Neural progenitor cell (in vitro differentiated cells): ENCODE results near the gene GDPD5. TPM values are rescaled to one million over a fixed set of nuclear protein-coding genes. Genes with fewer than 3 reads are reported as not detected.

Experiments
- DNase-seq: peaks from one replicate; pipeline ENCODE4 v3.0.0-alpha.2; 2016; ENCODE audit warnings: low spot score
- H2AFZ ChIP-seq: fragments of 200-600 bp; sonication (generic); replicated peaks from 2 replicates; pipeline ENCODE4 v1.6.1; 2016; ENCODE audit warnings: antibody characterized with exemption
- H3F3A ChIP-seq: fragments of 200-600 bp; sonication (generic); 2 replicates; pipeline ENCODE4 v1.6.1; 2016; ENCODE audit warnings: antibody characterized with exemption, low read depth
- H3K27ac ChIP-seq: fragments of 200-600 bp; sonication (generic); 2 replicates; pipeline ENCODE4 v1.5.1; 2016; ENCODE audit warnings: mild to moderate bottlenecking
- H3K27me3 ChIP-seq: fragments of 200-600 bp; sonication (generic); 2 replicates; pipeline ENCODE4 v1.6.1; 2016; ENCODE audit warnings: mild to moderate bottlenecking, moderate library complexity
- H3K36me3 ChIP-seq: fragments of 200-600 bp; sonication (generic); 2 replicates; pipeline ENCODE4 v1.5.1; 2016
- H3K4me1 ChIP-seq: fragments of 200-600 bp; sonication (generic); 2 replicates; pipeline ENCODE4 v1.6.1; 2016; ENCODE audit warnings: mixed run types
- H3K4me2 ChIP-seq: fragments of 200-600 bp; sonication (generic); 2 replicates; pipeline ENCODE4 v1.6.1; 2016
- H3K4me3 ChIP-seq: fragments of 200-600 bp; sonication (generic); 2 replicates; pipeline ENCODE4 v1.5.1; 2016
- H3K79me2 ChIP-seq: fragments of 200-600 bp; sonication (generic); 2 replicates; pipeline ENCODE4 v1.6.1; 2016; ENCODE audit warnings: low read depth
- H3K9ac ChIP-seq: fragments of 200-600 bp; sonication (generic); 2 replicates; pipeline ENCODE4 v1.6.1; 2016
- H3K9me3 ChIP-seq: fragments of 200-600 bp; sonication (generic); 2 replicates; pipeline ENCODE4 v1.5.1; 2016; ENCODE audit warnings: low read depth
- H4K20me1 ChIP-seq: fragments of 200-600 bp; sonication (generic); 2 replicates; pipeline ENCODE4 v1.6.1; 2016; ENCODE audit warnings: low read depth
- H3K27ac Mint-ChIP-seq: 3 replicates; pipeline ENCODE4 v1.8.0; 2021; ENCODE audit warnings: mixed read lengths
- H3K27me3 Mint-ChIP-seq: 2 replicates; pipeline ENCODE4 v1.8.0; 2022; ENCODE audit warnings: low read depth, mild to moderate bottlenecking, inconsistent platforms, moderate library complexity, mixed read lengths; ENCODE audit not compliant: insufficient read depth
- H3K36me3 Mint-ChIP-seq: 3 replicates; pipeline ENCODE4 v1.8.0; 2021; ENCODE audit warnings: mixed read lengths
- H3K4me1 Mint-ChIP-seq: 3 replicates; pipeline ENCODE4 v1.8.0; 2021; ENCODE audit warnings: mixed read lengths
- H3K4me3 Mint-ChIP-seq: 3 replicates; pipeline ENCODE4 v1.8.0; 2021; ENCODE audit warnings: mild to moderate bottlenecking, moderate library complexity, mixed read lengths
- H3K9me3 Mint-ChIP-seq: 3 replicates; pipeline ENCODE4 v1.8.0; 2020; ENCODE audit warnings: mixed read lengths
- EZH2 ChIP-seq: fragments of 200-600 bp; sonication (generic); IDR thresholded peaks from 2 replicates; pipeline ENCODE4 v1.6.1; 2017; ENCODE audit warnings: antibody characterized with exemption, mild to moderate bottlenecking, moderate library complexity
- EZH2phosphoT487 ChIP-seq: fragments of 200-600 bp; sonication (generic); IDR thresholded peaks from 2 replicates; pipeline ENCODE4 v1.6.1; 2017; ENCODE audit warnings: antibody characterized with exemption
- total RNA-seq: library from RNA; depleted of rRNA; stranded (reverse); fragments of >200 nt; gene quantifications from 2 replicates; pipeline ENCODE4 v1.2.3, GENCODE V29; 2015; ENCODE audit warnings: low replicate concordance
- TF ChIP-seq, protein P1 (sequence below): fragments of 200-600 bp; sonication (generic); IDR thresholded peaks from 2 replicates; pipeline ENCODE4 v1.5.1; 2017; ENCODE audit warnings: antibody characterized with exemption, mild to moderate bottlenecking

The GDPD5 gene
- total RNA-seq, 1 donor from 2014 or later: 11.3 TPM

DNA sequence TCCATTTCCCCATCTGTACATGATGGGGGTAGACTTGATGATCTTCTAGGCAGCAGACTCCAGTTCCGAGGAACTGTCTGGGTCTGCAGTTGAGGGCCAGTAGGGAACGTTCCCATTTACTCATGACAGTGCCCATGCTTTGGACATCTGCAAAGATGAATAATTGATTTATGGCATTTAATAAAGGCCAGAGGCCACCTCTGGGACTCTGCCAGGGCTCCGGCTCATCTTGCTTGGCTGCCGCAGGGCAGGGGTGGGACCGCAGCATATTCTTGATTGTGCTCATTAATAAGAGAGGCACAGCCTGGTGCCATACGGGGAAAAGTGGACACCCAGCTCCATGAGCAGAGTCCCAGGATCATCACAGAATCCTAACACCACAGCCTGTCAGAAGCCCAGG lies 64.6 kb downstream of the GDPD5 start:
- no peaks in the 10 kb centered on the region for H3K36me3 ChIP-seq
- Mint-ChIP-seq H3K9me3 (no peaks in the 10 kb centered on the region), H3K4me1 (peaks cover 40% of the 10 kb centered on the region), H3K36me3 (peaks cover 3% of the 10 kb centered on the region), H3K27ac (peak overlapping the region; percentile 50), H3K4me3 (no peak overlapping the region), H3K27me3 (peaks cover 9% of the 10 kb centered on the region)
- no peak overlapping the region for H3K4me2 ChIP-seq
- H4K20me1 ChIP-seq: no peaks in the 10 kb centered on the region
- H3K4me3 ChIP-seq: no peak overlapping the region
- H3K4me1 ChIP-seq: peaks cover 30% of the 10 kb centered on the region
- H3K27me3 ChIP-seq: no peaks in the 10 kb centered on the region
- no peak overlapping the region for H3K27ac ChIP-seq
- no peaks in the 10 kb centered on the region for H3K9me3 ChIP-seq
- no peaks in the 10 kb centered on the region for H3K79me2 ChIP-seq
- peaks cover 16% of the 10 kb centered on the region for H3F3A ChIP-seq
- no peak for DNase-seq
- TF ChIP-seq EZH2phosphoT487: no peak
- no peak for TF ChIP-seq EZH2
- TF ChIP-seq, protein P1, sequence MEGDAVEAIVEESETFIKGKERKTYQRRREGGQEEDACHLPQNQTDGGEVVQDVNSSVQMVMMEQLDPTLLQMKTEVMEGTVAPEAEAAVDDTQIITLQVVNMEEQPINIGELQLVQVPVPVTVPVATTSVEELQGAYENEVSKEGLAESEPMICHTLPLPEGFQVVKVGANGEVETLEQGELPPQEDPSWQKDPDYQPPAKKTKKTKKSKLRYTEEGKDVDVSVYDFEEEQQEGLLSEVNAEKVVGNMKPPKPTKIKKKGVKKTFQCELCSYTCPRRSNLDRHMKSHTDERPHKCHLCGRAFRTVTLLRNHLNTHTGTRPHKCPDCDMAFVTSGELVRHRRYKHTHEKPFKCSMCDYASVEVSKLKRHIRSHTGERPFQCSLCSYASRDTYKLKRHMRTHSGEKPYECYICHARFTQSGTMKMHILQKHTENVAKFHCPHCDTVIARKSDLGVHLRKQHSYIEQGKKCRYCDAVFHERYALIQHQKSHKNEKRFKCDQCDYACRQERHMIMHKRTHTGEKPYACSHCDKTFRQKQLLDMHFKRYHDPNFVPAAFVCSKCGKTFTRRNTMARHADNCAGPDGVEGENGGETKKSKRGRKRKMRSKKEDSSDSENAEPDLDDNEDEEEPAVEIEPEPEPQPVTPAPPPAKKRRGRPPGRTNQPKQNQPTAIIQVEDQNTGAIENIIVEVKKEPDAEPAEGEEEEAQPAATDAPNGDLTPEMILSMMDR: no peak
- no peak overlapping the region for H2AFZ ChIP-seq
- no peak overlapping the region for H3K9ac ChIP-seq

DNA sequence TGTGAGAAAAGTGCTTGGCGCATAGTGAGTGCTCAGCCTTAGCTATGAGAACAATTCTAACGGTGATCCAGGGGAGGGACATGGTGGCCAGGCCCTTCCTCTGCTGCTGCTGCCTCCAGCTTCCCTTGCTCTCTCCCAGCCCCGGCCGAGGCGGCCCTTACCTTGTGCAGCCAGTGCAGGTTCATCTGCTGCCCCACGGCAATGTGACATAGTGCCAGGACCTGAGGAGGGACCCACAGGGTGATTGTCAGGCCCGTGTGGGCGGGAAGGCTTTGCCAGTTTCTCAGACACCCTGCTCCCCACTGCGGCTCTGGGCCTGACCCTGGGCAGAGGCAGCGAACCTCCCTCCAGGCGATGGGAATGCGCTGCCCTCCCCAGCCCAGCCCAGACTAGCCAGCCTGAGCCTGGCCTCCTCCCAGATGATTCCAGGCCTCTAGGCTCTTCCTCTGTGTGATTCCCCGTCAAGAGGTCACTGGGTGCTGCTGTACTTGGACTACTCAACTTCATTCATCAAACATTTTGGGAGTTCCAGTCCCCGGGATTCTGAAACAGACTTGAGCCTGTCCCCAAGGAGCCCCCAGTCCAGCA lies 69.1 kb downstream of the GDPD5 start:
- Mint-ChIP-seq H3K4me3 (no peak overlapping the region), H3K9me3 (no peaks in the 10 kb centered on the region), H3K4me1 (peaks cover 27% of the 10 kb centered on the region), H3K27ac (peak overlapping the region; percentile 81), H3K36me3 (no peaks in the 10 kb centered on the region), H3K27me3 (peaks cover 2% of the 10 kb centered on the region)
- Histone ChIP-seq H3K79me2 (no peaks in the 10 kb centered on the region), H3K9me3 (no peaks in the 10 kb centered on the region), H3K4me1 (peaks cover 23% of the 10 kb centered on the region), H3K4me3 (no peak overlapping the region), H2AFZ (no peak overlapping the region), H3K27ac (no peak overlapping the region), H3K27me3 (no peaks in the 10 kb centered on the region), H3K9ac (no peak overlapping the region), H4K20me1 (no peaks in the 10 kb centered on the region), H3K36me3 (no peaks in the 10 kb centered on the region), H3F3A (peaks cover 15% of the 10 kb centered on the region), H3K4me2 (no peak overlapping the region)
- TF ChIP-seq EZH2phosphoT487: no peak
- TF ChIP-seq, protein P1: no peak
- no peak for TF ChIP-seq EZH2
- DNase-seq: no peak

DNA sequence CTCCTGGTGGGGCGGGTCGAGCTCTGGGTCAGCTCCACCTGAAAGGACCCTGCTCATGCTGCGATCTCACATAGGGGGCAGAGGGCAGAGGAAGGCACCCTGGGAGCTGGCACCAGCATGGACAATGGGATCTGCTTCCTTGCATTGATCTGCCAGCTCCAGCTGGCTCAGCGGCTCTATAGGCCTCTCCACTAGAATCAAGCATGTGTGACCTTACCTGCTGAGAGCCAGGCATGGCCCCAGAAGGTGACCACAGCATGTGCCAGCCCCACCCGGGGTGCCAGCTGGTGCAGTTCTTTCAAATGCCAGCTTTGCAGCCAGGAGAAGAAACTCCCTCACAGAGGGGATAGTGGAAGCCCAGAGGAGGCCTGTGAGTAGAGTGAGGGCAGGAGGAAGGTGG lies 70.8 kb downstream of the GDPD5 start:
- no peak overlapping the region for H3K4me3 Mint-ChIP-seq
- peaks cover 19% of the 10 kb centered on the region for H3K4me1 Mint-ChIP-seq
- TF ChIP-seq EZH2: no peak
- TF ChIP-seq EZH2phosphoT487: no peak
- TF ChIP-seq, protein P1: no peak
- no peak overlapping the region for H3K4me2 ChIP-seq
- no peak overlapping the region for H2AFZ ChIP-seq
- H3F3A ChIP-seq: peaks cover 18% of the 10 kb centered on the region
- peaks cover under 1% of the 10 kb centered on the region for H3K27me3 Mint-ChIP-seq
- no peak for DNase-seq
- peaks cover 17% of the 10 kb centered on the region for H3K4me1 ChIP-seq
- no peaks in the 10 kb centered on the region for H3K27me3 ChIP-seq
- H3K9me3 ChIP-seq: no peaks in the 10 kb centered on the region
- no peak overlapping the region for H3K4me3 ChIP-seq
- H3K79me2 ChIP-seq: no peaks in the 10 kb centered on the region
- H3K36me3 ChIP-seq: no peaks in the 10 kb centered on the region
- no peaks in the 10 kb centered on the region for H3K36me3 Mint-ChIP-seq
- no peak overlapping the region for H3K27ac Mint-ChIP-seq
- no peaks in the 10 kb centered on the region for H3K9me3 Mint-ChIP-seq
- H4K20me1 ChIP-seq: no peaks in the 10 kb centered on the region
- H3K9ac ChIP-seq: no peak overlapping the region
- no peak overlapping the region for H3K27ac ChIP-seq
